HEK293T (cell line): ENCODE results near the gene FRS2.
A peak's percentile ranks its signal among the peaks of the same experiment; 100 is the strongest.

Experiments
- CTCF ChIA-PET: fragments of 350-600 bp; formaldehyde crosslinking; extraction: SDS; loops from one replicate; lab custom pipeline; 2021; ENCODE audit warnings: antibody characterized with exemption, inconsistent platforms; lab: Yijun Ruan, JAX
- POLR2A ChIA-PET: fragments of 350-600 bp; formaldehyde crosslinking; extraction: SDS; loops from one replicate; lab custom pipeline; 2020; ENCODE audit warnings: antibody characterized with exemption, inconsistent platforms; lab: Yijun Ruan, JAX
- DNase-seq: peaks from one replicate; pipeline ENCODE4 v3.0.0; 2012; ENCODE audit warnings: mixed read lengths; ENCODE audit errors: extremely low spot score
- ARNT ChIP-seq: fragments of 450-650 bp; IDR thresholded peaks from 2 replicates; pipeline ENCODE4 v1.6.1; 2017; ENCODE audit warnings: mild to moderate bottlenecking
- BHLHE40 ChIP-seq: fragments of 450-650 bp; IDR thresholded peaks from 2 replicates; pipeline ENCODE4 v1.6.1; 2016; ENCODE audit warnings: mild to moderate bottlenecking, moderate library complexity, borderline replicate concordance
- CTBP1 ChIP-seq: fragments of 450-650 bp; IDR thresholded peaks from 2 replicates; pipeline ENCODE4 v1.6.1; 2016; ENCODE audit warnings: borderline replicate concordance
- ELF4 ChIP-seq: fragments of 450-650 bp; IDR thresholded peaks from 2 replicates; pipeline ENCODE4 v1.6.1; 2017; ENCODE audit warnings: antibody characterized with exemption
- FOXA1 ChIP-seq: fragments of 450-650 bp; IDR thresholded peaks from 2 replicates; pipeline ENCODE4 v1.6.1; 2016; ENCODE audit warnings: mild to moderate bottlenecking
- FOXK2 ChIP-seq: fragments of 450-650 bp; IDR thresholded peaks from 2 replicates; pipeline ENCODE4 v1.6.1; 2016; ENCODE audit warnings: mild to moderate bottlenecking
- FOXM1 ChIP-seq: fragments of 450-650 bp; IDR thresholded peaks from 2 replicates; pipeline ENCODE4 v1.6.1; 2017; ENCODE audit warnings: mild to moderate bottlenecking, borderline replicate concordance
- HDGF ChIP-seq: fragments of 450-650 bp; IDR thresholded peaks from 2 replicates; pipeline ENCODE4 v1.6.1; 2017; ENCODE audit warnings: antibody characterized with exemption, borderline replicate concordance
- L3MBTL2 ChIP-seq: fragments of 450-650 bp; conservative IDR thresholded peaks from 2 replicates; pipeline ENCODE4 v1.6.1; 2016; ENCODE audit warnings: mild to moderate bottlenecking
- LEF1 ChIP-seq: fragments of 450-650 bp; IDR thresholded peaks from 2 replicates; pipeline ENCODE4 v1.6.1; 2017; ENCODE audit warnings: mild to moderate bottlenecking, borderline replicate concordance
- NFRKB ChIP-seq: fragments of 450-650 bp; IDR thresholded peaks from 2 replicates; pipeline ENCODE4 v1.6.1; 2016; ENCODE audit warnings: mild to moderate bottlenecking, moderate library complexity
- PKNOX1 ChIP-seq: fragments of 450-650 bp; IDR thresholded peaks from 2 replicates; pipeline ENCODE4 v1.6.1; 2016
- SP1 ChIP-seq: fragments of 450-650 bp; IDR thresholded peaks from 2 replicates; pipeline ENCODE4 v1.6.1; 2017
- SUZ12 ChIP-seq: fragments of 450-650 bp; IDR thresholded peaks from 2 replicates; pipeline ENCODE4 v1.6.1; 2016; ENCODE audit warnings: mild to moderate bottlenecking
- TARDBP ChIP-seq: fragments of 450-650 bp; IDR thresholded peaks from 2 replicates; pipeline ENCODE4 v1.6.1; 2016
- ZNF384 ChIP-seq: fragments of 450-650 bp; IDR thresholded peaks from 2 replicates; pipeline ENCODE4 v1.6.1; 2016

The FRS2 gene

GRCh38 chr12:69483700-69484099 is 13.5 kb downstream of the FRS2 start:
- CTCF ChIA-PET, result no interaction called here
- DNase-seq, result no peak
- POLR2A ChIA-PET, result interaction anchor here (1.1 kb wide), 1 partner anchor 14 kb away, joined by 6 read pairs; the partner anchor contains the start of gene FRS2
- no peak for TF ChIP-seq FOXM1
- no peak for TF ChIP-seq ARNT
- TF ChIP-seq PKNOX1, result no peak
- no peak for TF ChIP-seq FOXA1
- TF ChIP-seq NFRKB, result no peak
- TF ChIP-seq FOXK2, result no peak
- TF ChIP-seq SP1, result no peak
- TF ChIP-seq LEF1, result no peak
- no peak for TF ChIP-seq CTBP1
- TF ChIP-seq ZNF384, result no peak
- TF ChIP-seq ELF4, result no peak
- no peak for TF ChIP-seq L3MBTL2
- no peak for TF ChIP-seq TARDBP
- TF ChIP-seq BHLHE40, result no peak
- no peak for TF ChIP-seq SUZ12

DNA sequence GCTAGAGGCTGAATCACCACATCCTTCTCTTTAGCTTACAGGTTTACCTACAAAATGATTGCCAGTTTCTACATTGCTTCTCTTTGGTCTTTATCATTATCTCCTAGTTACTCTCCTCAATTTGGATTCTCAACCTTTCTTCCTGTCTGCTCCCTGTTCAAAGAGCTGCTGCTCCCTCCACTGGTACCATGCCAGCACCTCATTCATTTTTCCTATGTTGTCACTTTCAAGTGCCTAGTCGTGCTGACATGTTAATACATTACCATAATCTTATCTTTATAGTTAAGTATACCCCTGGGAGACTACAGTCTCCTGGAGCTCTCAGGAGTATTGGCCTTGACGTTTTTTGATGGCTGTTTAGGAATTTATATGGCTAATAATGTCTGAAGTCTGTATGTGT is 14.2 kb downstream of the FRS2 start:
- ChIA-PET CTCF (no interaction called here), POLR2A (interaction anchor here (1.1 kb wide), 1 partner anchor 14 kb away, joined by 6 read pairs; the partner anchor contains the start of gene FRS2)
- peak; percentile 57 for DNase-seq
- TF ChIP-seq FOXA1 (no peak), ARNT (peak; percentile 93), FOXK2 (no peak), PKNOX1 (peak; percentile 72; the same call in 1 of the 2 replicates)

GRCh38 chr12:69490920-69491643 is 20.9 kb downstream of the FRS2 start:
- no peak for DNase-seq
- ChIA-PET POLR2A (no interaction called here), CTCF (no interaction called here)
- TF ChIP-seq BHLHE40, result no peak
- no peak for TF ChIP-seq TARDBP
- TF ChIP-seq FOXM1, result no peak
- TF ChIP-seq FOXA1, result no peak
- no peak for TF ChIP-seq PKNOX1
- no peak for TF ChIP-seq LEF1
- no peak for TF ChIP-seq ZNF384
- TF ChIP-seq L3MBTL2, result no peak
- TF ChIP-seq FOXK2, result no peak

DNA sequence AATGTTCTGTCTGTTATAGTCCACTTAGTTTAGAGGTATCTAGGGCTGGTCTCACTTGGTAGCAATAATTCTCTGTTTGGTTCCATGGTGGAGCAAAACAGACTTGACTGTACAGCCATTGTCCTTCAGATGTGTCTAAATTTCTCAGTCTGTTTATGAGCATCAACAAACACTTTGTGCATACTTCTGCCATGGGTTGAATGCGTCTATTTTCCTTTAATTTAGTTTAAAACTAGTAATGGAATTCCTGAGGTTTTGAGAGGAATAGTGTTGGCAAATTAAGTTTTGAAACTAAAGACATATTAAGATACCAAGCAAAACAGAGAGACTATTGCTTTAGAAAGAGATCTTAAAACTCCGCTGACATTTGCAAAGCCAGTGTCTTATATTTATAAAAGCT is 22.6 kb downstream of the FRS2 start:
- no peak for DNase-seq
- CTCF ChIA-PET, result interaction anchor here (1.1 kb wide), 1 partner anchor 8 kb away, joined by 3 read pairs; no protein-coding TSS in a partner anchor
- POLR2A ChIA-PET, result interaction anchor here (1.2 kb wide), 1 partner anchor 22 kb away, joined by 5 read pairs; the partner anchor contains the start of gene FRS2

DNA sequence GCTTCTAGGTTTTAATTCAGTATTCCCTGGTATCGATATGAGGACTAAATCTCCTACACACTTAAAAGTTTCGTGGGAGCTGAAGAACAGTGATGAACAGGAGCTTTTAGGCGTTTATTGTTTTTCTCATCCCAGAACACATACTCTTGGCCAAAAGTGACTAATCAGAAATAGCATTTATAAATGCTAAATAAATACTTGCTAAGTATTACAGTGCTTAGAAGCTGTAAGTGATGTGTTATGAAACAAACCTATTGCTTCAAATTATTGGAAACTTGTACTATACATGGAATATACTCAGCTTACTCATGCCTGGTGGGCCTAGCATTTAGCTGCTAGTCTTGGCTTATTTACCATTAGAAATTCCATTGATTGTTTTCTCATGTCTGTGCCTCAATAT is 24.9 kb downstream of the FRS2 start:
- ChIA-PET CTCF (no interaction called here), POLR2A (no interaction called here)
- no peak for DNase-seq
- no peak for TF ChIP-seq FOXA1
- no peak for TF ChIP-seq FOXK2
- no peak for TF ChIP-seq SUZ12
- no peak for TF ChIP-seq ELF4
- TF ChIP-seq PKNOX1, result no peak
- TF ChIP-seq CTBP1, result no peak
- TF ChIP-seq L3MBTL2, result no peak
- TF ChIP-seq TARDBP, result no peak
- no peak for TF ChIP-seq LEF1
- TF ChIP-seq ARNT, result no peak
- TF ChIP-seq NFRKB, result no peak
- TF ChIP-seq FOXM1, result no peak
- TF ChIP-seq ZNF384, result no peak
- no peak for TF ChIP-seq BHLHE40
- TF ChIP-seq HDGF, result no peak
- TF ChIP-seq SP1, result no peak

More for the DNA sequence above, 22.6 kb downstream of the FRS2 start:
- TF ChIP-seq SP1 (no peak), ELF4 (no peak), FOXM1 (no peak), NFRKB (no peak), L3MBTL2 (no peak), ZNF384 (no peak), TARDBP (no peak), PKNOX1 (no peak), FOXK2 (no peak), HDGF (no peak), BHLHE40 (no peak), FOXA1 (no peak), ARNT (no peak), SUZ12 (no peak), CTBP1 (no peak), LEF1 (no peak)
